Stimulated activated CD4-positive, alpha-beta T cell treated with anti-CD3 and anti-CD28 coated beads, Interleukin-15, amount 100 ng/mL, for 1 hour (primary cell): ENCODE results near the gene MEF2D.
A peak's percentile ranks its signal among the peaks of the same experiment; 100 is the strongest.

ENCODE experiments used
- DNase-seq, 2 donors: peaks; one replicate each; pipeline ENCODE4 v3.0.0-alpha.2; 2020; ENCODE audit warnings: low read depth in 1 of 2, low spot score in 1 of 2

MEF2D gene

DNA sequence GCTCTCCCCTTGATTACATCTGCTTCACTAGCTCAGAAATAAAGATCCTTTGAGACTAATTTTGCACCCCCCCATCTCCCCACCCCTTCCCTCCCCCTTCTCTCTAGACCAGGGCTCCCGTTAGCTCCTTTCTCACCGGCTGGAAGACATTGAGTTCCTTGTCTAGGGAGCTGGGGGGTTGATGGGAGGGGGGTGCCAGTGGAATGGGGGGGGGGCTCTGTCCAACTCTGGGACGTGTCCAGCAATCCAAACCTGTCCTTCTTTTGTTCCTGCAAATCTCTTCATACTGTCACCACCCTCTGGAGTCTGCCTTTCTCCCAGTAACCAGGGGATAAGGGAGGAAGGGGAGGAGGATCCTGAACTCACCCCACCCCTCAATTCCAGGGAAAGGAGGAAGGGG lies 69.7 kb downstream of the MEF2D start:
- no peak for DNase-seq

GRCh38 chr1:156430303-156430702 lies 70.3 kb downstream of the MEF2D start:
- DNase-seq, result no peak

DNA sequence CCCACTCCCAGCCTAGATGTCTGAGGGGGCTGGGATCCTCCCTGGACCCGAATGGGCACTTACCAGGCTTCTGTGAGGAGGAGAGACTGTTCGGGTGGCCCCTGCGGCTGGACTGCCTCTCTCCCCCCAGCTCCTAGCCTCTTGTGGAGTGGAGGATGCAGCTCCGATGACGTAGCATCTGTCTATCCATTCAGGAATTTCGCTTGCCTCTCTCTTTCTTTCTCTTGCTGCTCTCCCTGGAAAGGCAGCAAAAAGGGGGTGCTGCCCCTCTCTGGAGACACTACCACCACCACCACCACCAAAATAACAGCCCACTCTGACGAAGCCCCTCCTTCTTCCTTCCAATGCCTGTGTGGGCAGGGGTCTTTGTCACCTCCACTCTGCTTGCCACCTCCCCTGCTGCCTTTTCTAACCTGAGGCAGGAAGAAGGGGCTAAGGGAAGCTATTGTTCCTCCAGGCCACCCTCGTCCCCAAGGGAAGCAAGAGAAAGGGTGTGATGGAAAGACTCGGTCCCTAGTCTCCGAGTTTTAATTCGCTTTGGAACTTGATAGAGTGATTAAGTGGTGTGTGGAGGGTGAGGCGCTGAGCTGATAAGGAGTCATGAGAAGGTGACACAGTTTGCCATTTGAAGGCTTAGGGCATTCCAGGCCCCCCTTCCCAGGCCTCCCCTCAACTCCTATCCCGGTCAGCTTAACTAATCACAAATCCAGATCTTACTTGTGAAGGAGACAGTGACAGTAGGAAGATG lies 71.1 kb downstream of the MEF2D start:
- DNase-seq, result no peak

- DNase-seq, result no peak
These were observed 71.8 kb downstream of the MEF2D start for GRCh38 chr1:156428746-156429288.

GRCh38 chr1:156427957-156428356 lies 72.6 kb downstream of the MEF2D start:
- no peak for DNase-seq

DNA sequence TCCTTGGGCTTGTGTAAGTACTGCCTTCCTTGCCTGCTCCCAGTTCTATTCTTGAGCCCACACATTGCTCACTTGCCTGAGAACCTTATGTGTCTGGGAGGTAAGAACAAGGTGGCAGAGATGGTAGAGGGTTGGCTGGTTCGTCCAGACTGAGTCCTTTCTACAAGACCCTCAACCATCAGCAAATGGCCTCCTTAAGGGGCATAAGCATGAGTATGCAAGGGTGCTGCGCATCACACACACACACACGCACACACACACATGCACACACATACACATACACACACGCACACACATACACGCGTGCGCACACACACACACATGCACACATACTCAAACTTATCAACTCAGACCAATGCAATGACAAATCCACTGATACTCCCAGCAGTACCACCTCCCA lies 74.6 kb downstream of the MEF2D start:
- no peak for DNase-seq

GRCh38 chr1:156424806-156425432 lies 75.7 kb downstream of the MEF2D start:
- DNase-seq, result no peak

DNA sequence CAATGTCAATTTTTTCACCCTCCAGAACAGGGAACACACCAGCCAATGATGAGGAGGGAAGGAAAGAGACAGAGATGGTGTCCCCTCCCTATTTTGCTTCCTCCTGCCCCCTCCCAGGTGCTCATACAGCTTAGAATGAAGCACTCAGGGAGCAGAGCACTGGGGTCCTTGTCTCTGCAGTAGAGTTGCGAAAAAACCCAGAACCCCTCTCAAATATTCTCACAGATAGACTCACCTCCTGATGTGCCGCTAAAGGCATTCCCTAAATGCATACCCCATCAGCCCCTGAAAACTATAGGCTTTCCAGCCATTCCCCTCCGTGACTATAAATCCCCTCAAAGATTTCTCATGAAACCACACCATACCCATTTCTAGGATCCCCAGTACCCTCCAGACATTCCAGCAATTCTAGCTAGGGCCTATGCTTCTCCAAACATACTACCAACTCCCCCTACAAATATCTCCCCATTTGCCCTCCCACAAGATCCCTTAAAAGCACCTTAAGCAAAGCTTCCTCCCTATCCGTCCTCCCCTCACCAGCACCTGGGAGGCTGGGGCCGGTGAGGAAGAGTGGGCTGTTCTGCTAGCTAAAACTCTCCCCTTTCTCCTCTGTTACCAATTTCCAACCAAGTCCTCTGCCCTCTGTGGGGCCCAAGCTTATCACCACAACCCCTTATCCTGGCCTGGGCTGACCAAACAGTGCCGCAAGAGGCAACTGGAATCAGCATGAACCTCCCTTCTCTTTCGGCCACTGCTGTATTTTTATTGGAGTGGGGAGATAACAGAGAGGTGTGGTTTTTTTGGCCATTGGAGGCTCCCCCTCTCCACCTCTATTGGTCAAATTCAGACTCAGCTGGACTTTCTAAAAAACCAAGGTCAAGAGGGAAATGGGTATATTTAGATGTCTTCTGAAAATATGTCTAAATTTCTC lies 76.9 kb downstream of the MEF2D start:
- no peak for DNase-seq

DNA sequence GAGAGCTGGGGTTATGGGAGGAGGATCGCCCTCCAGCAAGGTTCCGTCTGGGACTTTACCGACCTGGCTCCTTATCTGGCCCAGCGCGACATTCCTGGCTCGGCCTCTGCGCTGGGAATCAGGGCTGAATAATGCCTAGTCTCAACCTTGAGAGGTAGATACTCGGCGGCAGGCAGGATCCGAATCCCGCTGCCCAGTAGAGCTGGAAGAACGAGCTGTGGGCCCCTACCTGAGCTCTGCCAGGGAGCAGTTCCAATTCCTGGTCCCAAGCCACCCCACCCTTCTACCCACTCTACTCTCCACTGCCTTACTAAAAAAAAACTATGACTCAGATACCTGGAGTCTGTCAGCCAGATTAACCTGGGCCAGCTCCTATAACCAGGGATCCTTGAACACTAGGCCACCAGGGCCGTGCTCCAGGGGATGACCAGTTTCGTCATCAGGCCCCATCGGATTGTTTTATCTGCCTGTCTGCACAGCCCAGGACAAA lies 77.9 kb downstream of the MEF2D start:
- no peak for DNase-seq

DNA sequence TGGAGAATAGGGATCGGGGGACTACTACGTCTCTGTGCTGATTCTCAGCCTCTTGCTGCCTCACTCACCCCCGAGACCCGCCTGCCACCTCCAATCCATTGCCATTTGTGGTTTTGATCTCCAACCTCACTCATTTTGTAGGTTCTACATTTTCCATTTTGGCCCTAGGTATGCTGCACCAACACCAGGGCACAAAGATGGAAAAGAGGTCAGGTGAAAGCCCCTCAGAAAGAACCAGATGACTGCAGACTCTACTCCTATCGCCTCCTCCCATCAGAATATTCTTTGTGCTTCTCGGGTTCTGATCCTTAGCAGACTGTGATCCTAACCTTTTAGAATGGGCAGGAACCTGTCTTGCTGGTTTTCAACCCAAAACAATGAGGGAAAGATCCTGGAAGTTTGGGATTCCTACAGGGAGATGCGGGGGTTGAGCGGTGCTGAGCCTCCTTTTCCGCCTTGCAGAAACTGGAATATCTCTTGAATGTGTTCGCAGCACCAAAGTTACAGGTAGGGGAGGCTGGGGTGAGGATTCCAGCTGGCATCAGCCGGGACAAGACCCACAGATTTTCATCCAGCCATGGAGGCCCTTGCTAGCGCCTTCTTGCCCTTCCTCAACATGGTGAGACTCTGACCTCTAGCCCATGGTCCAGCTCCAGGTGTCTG lies 78.5 kb downstream of the MEF2D start:
- DNase-seq, result no peak

- DNase-seq, result peak in 1 of 2 donors; percentile 51
These were observed 79.3 kb downstream of the MEF2D start for GRCh38 chr1:156421062-156421938.

GRCh38 chr1:156420205-156421061 lies 80.1 kb downstream of the MEF2D start:
- DNase-seq, result peak in 1 of 2 donors; percentile 33

DNA sequence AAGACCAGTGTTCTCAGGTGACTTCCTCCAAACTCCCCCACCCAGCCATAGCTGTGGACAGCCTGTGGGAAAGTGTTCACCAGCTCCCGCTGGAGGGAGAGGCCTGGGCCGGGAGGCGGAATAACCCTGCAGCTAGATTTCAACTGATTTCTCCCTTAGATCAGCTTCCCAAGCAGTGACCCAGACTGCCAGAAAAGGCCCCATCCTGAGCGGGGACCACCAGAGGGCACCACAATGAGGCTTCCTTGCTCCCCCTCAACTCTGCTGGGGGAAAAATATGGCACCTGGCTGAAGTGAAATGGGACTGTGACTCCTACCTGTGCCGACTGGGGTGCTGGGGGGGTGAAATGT lies 80.7 kb downstream of the MEF2D start:
- DNase-seq, result no peak

DNA sequence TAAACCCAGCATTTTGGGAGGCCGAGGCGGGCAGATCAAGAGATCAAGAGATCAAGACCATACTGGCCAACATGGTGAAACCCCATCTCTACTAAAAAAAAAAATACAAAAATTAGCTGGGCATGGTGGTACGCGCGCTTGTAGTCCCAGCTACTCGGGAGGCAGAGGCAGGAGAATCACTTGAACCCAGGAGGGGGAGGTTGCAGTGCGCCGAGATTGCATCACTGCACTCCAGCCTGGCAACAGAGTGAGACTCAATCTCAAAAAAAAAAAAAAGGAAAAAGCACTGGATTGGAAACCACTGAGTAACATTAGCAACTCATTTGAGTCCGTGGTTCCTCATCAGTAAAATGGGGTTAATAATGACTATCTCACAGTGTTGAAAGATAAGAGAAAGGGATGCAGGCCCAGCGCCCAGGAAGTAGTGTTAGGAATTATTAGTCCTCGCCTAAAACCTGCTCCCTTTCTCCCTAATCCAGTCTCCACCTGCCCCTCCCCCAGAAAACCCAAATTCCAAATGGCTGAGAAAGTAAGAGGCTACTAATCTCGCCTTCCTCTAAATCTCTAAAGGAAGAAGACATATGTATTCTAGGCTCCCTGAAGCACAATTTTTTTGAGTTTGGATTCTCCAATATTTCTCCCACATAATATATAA lies 82.0 kb downstream of the MEF2D start:
- no peak for DNase-seq

GRCh38 chr1:156417401-156418020 lies 83.1 kb downstream of the MEF2D start:
- DNase-seq, result no peak

GRCh38 chr1:156416993-156417392 lies 83.6 kb downstream of the MEF2D start:
- DNase-seq, result no peak

GRCh38 chr1:156414461-156415064 lies 86.0 kb downstream of the MEF2D start:
- DNase-seq, result no peak
